Hepatocyte (in vitro differentiated cells): Measurements from ENCODE around the gene EEF1AKMT4. TPM values are rescaled to one million over a fixed set of nuclear protein-coding genes. Genes with fewer than 3 reads are reported as not detected.

Experiments used
- DNase-seq: peaks from one replicate; pipeline ENCODE4 v3.0.0-alpha.2; 2016; ENCODE audit warnings: low spot score
- H2AFZ ChIP-seq: fragments of 200-600 bp; sonication (generic); 2 replicates; pipeline ENCODE4 v1.6.0; 2016; ENCODE audit warnings: antibody characterized with exemption, mild to moderate bottlenecking
- H3K27ac ChIP-seq: fragments of 200-600 bp; sonication (generic); 2 replicates; pipeline ENCODE4 v1.5.1; 2016; ENCODE audit warnings: mild to moderate bottlenecking
- H3K27me3 ChIP-seq: fragments of 200-600 bp; sonication (generic); 2 replicates; pipeline ENCODE4 v1.6.1; 2016
- H3K36me3 ChIP-seq: fragments of 200-600 bp; sonication (generic); replicated peaks from 2 replicates; pipeline ENCODE4 v1.5.1; 2016; ENCODE audit warnings: low read depth; ENCODE audit not compliant: insufficient read depth
- H3K4me1 ChIP-seq: fragments of 200-600 bp; sonication (generic); 2 replicates; pipeline ENCODE4 v1.5.1; 2016; ENCODE audit warnings: mild to moderate bottlenecking, moderate library complexity; ENCODE audit not compliant: insufficient read depth
- H3K4me2 ChIP-seq: fragments of 200-600 bp; sonication (generic); 2 replicates; pipeline ENCODE4 v1.6.0; 2016
- H3K4me3 ChIP-seq: fragments of 200-600 bp; sonication (generic); 2 replicates; pipeline ENCODE4 v1.5.1; 2016; ENCODE audit warnings: mild to moderate bottlenecking
- H3K79me2 ChIP-seq: fragments of 200-600 bp; sonication (generic); 2 replicates; pipeline ENCODE4 v1.6.0; 2017; ENCODE audit warnings: mild to moderate bottlenecking
- H3K9me2 ChIP-seq: fragments of 200-600 bp; sonication (generic); replicated peaks from 2 replicates; pipeline ENCODE4 v1.6.0; 2017; ENCODE audit warnings: mild to moderate bottlenecking; ENCODE audit not compliant: insufficient read depth
- H3K9me3 ChIP-seq: fragments of 200-600 bp; sonication (generic); 2 replicates; pipeline ENCODE4 v1.5.1; 2016; ENCODE audit warnings: low read depth, mild to moderate bottlenecking
- H4K20me1 ChIP-seq: fragments of 200-600 bp; sonication (generic); 2 replicates; pipeline ENCODE4 v1.6.0; 2016; ENCODE audit warnings: mild to moderate bottlenecking; ENCODE audit not compliant: insufficient read depth, poor library complexity, severe bottlenecking
- CTCF ChIP-seq: fragments of 200-600 bp; sonication (generic); IDR thresholded peaks from 2 replicates; pipeline ENCODE4 v1.5.1; 2016; ENCODE audit warnings: antibody characterized with exemption, mild to moderate bottlenecking; ENCODE audit not compliant: poor library complexity
- EZH2 ChIP-seq: fragments of 200-600 bp; sonication (generic); IDR thresholded peaks from 2 replicates; pipeline ENCODE4 v1.6.1; 2016; ENCODE audit warnings: antibody characterized with exemption, mild to moderate bottlenecking, borderline replicate concordance
- EZH2phosphoT487 ChIP-seq: fragments of 200-600 bp; sonication (generic); IDR thresholded peaks from one replicate; pipeline ENCODE4 v1.6.1; 2018; ENCODE audit warnings: antibody characterized with exemption, mild to moderate bottlenecking, low read depth, moderate library complexity; ENCODE audit not compliant: unreplicated experiment, severe bottlenecking
- WGBS: methylation state at CpG from one replicate; pipeline ENCODE4 v1.1.6; 2016; ENCODE audit warnings: low lambda C conversion rate; ENCODE audit errors: missing lambda C conversion rate; 5-methylcytosine and 5-hydroxymethylcytosine counted together
- polyA plus RNA-seq: library from polyadenylated mRNA; unstranded; fragments of >200 nt; fragmentation: Nextera tagmentation; extraction: Ambion mirVana; gene quantifications from 2 replicates; pipeline ENCODE4 v1.2.1, GENCODE V29; 2016
- total RNA-seq: library from RNA; depleted of rRNA; stranded (reverse); fragments of >200 nt; gene quantifications from 2 replicates; pipeline ENCODE4 v1.2.3, GENCODE V29; 2014

The EEF1AKMT4 gene
- total and polyA plus RNA-seq, 2 experiments from 2014 or later: 9.8 to 13.5 TPM

- Histone ChIP-seq H3K4me3 (no peak overlapping the region), H2AFZ (no peak overlapping the region), H3K9me3 (no peaks in the 10 kb centered on the region), H3K9me2 (no peaks in the 10 kb centered on the region), H3K27me3 (no peaks in the 10 kb centered on the region), H3K36me3 (no peaks in the 10 kb centered on the region), H3K4me2 (no peak overlapping the region), H3K79me2 (peaks cover 15% of the 10 kb centered on the region), H4K20me1 (no peaks in the 10 kb centered on the region), H3K27ac (no peak overlapping the region), H3K4me1 (peaks cover 6% of the 10 kb centered on the region)
- TF ChIP-seq EZH2phosphoT487 (no peak), CTCF (no peak), EZH2 (no peak)
- DNase-seq: no peak
- WGBS: 64% methylated on average over 3 of the region's 3 CpGs
These were observed 46.3 kb downstream of the EEF1AKMT4 start for GRCh38 chr3:184295771-184296170.

- H3K4me1 ChIP-seq: peaks cover 8% of the 10 kb centered on the region
- peaks cover 24% of the 10 kb centered on the region for H3K79me2 ChIP-seq
- no peaks in the 10 kb centered on the region for H3K36me3 ChIP-seq
- H3K4me2 ChIP-seq: no peak overlapping the region
- TF ChIP-seq CTCF: no peak
- TF ChIP-seq EZH2phosphoT487: no peak
- TF ChIP-seq EZH2: no peak
- H3K27ac ChIP-seq: no peak overlapping the region
- no peak for DNase-seq
- 77% methylated on average over 7 of the region's 7 CpGs for WGBS
- H3K4me3 ChIP-seq: no peak overlapping the region
- H4K20me1 ChIP-seq: no peaks in the 10 kb centered on the region
- H3K9me3 ChIP-seq: no peaks in the 10 kb centered on the region
- no peaks in the 10 kb centered on the region for H3K9me2 ChIP-seq
- no peaks in the 10 kb centered on the region for H3K27me3 ChIP-seq
- H2AFZ ChIP-seq: no peak overlapping the region
These were observed 47.1 kb downstream of the EEF1AKMT4 start for GRCh38 chr3:184296616-184297015.

DNA sequence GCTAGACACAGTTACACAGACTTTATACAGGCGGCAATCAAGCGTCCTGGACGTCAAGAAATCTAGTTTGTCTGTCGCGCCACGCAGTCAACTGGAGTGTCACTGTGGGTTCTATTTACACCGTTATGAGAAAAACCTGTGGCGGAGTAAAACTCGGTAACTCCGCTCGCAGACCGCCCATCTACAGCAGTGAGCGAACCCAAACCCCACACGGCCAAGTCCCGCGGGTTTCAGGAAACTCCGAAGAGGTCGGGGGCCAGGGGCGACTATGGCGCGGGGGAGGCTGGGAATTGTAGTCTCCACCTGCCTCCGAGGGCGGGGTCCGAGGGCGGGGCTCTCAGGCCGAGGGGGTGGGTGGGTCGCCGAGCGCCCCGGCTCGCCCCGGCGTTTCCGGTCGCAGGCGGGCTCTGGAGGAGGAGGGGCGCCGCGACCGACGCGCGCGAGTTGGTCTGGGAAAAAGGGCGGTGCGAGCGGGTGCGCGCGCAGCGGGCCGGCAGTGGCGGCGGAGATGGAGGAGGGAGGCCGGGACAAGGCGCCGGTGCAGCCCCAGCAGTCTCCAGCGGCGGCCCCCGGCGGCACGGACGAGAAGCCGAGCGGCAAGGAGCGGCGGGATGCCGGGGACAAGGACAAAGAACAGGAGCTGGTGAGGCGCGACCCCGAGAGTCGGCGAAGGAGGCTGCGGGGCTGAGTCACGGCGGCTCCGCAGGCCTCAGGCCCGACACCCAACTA, 49.5 kb downstream of the EEF1AKMT4 start, which contains the start of gene PSMD2:
PSMD2 (plus strand) TSS at position 483 of the 729 bp plus-strand sequence; CDS start at position 509, 26 bp downstream.
- Histone ChIP-seq H2AFZ (peak within 1 kb of the TSS; percentile 70), H3K4me1 (peaks cover 8% of the 10 kb centered on the region), H3K27me3 (no peaks in the 10 kb centered on the region), H3K9me2 (no peaks in the 10 kb centered on the region), H3K4me2 (peak within 1 kb of the TSS; percentile 85), H3K9me3 (no peaks in the 10 kb centered on the region), H3K4me3 (peak within 1 kb of the TSS; percentile 84), H3K36me3 (no peaks in the 10 kb centered on the region), H4K20me1 (no peaks in the 10 kb centered on the region), H3K79me2 (peaks cover 33% of the 10 kb centered on the region), H3K27ac (peak within 1 kb of the TSS; percentile 77)
- TF ChIP-seq EZH2 (no peak), CTCF (no peak), EZH2phosphoT487 (no peak)
- 1% methylated on average over 58 of the region's 78 CpGs for WGBS
- peak; percentile 99 for DNase-seq
